ENCODE results near the gene RASGEF1B.

- TF ChIP-seq CTCF (conservative IDR thresholded peaks at IDR 0.05 in 1 of 2, IDR thresholded peaks at IDR 0.05 in 1 of 2; ENCODE audit: extremely low read depth in 1 of 2, insufficient read depth in 1 of 2, low read depth in 1 of 2, low read length in 2 of 2) (no peak), EZH2 (IDR thresholded peaks at IDR 0.05; ENCODE audit: borderline replicate concordance, low read length) (no peak)
Measured at GRCh38 chr4:81460191-81460701, 11.5 kb downstream of the RASGEF1B start.

Measured in mammary epithelial cell (primary cell).